ENCODE results near the gene PLA2G2C. TPM values are rescaled to one million over a fixed set of nuclear protein-coding genes. Genes with fewer than 3 reads are reported as not detected.

The PLA2G2C gene
- total and polyA plus RNA-seq, 4 donors: not detected

GRCh38 chr1:20178634-20179370 is 7.5 kb downstream of the PLA2G2C start:
- peaks cover 0 to 11% (median 8%) of the 10 kb centered on the region in 4 donors for H3K4me1 ChIP-seq (ENCODE audit: control insufficient read depth in 4 of 4, insufficient read depth in 4 of 4, low read length in 3 of 4)
- H3K27ac ChIP-seq (ENCODE audit: low read depth in 1 of 2, low read length in 2 of 2): no peak overlapping the region
- H3K27me3 ChIP-seq (ENCODE audit: control insufficient read depth in 4 of 4, insufficient read depth in 4 of 4, low read length in 3 of 4): no peaks in the 10 kb centered on the region
- TF ChIP-seq SP1 (IDR thresholded peaks at IDR 0.05): no peak
- no peak for TF ChIP-seq HNF4G (IDR thresholded peaks at IDR 0.05)
- TF ChIP-seq TAF1 (conservative IDR thresholded peaks at IDR 0.05): no peak
- no peak for TF ChIP-seq FOXA2 (IDR thresholded peaks at IDR 0.05)
- TF ChIP-seq ATF3 (IDR thresholded peaks at IDR 0.05): no peak
- TF ChIP-seq, protein P1, sequence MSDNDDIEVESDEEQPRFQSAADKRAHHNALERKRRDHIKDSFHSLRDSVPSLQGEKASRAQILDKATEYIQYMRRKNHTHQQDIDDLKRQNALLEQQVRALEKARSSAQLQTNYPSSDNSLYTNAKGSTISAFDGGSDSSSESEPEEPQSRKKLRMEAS (IDR thresholded peaks at IDR 0.05): no peak
- TF ChIP-seq FOXA1 (IDR thresholded peaks at IDR 0.05): no peak
- TF ChIP-seq JUND (IDR thresholded peaks at IDR 0.05): no peak
- no peak for TF ChIP-seq RXRA (IDR thresholded peaks at IDR 0.05)
- TF ChIP-seq, protein P2, sequence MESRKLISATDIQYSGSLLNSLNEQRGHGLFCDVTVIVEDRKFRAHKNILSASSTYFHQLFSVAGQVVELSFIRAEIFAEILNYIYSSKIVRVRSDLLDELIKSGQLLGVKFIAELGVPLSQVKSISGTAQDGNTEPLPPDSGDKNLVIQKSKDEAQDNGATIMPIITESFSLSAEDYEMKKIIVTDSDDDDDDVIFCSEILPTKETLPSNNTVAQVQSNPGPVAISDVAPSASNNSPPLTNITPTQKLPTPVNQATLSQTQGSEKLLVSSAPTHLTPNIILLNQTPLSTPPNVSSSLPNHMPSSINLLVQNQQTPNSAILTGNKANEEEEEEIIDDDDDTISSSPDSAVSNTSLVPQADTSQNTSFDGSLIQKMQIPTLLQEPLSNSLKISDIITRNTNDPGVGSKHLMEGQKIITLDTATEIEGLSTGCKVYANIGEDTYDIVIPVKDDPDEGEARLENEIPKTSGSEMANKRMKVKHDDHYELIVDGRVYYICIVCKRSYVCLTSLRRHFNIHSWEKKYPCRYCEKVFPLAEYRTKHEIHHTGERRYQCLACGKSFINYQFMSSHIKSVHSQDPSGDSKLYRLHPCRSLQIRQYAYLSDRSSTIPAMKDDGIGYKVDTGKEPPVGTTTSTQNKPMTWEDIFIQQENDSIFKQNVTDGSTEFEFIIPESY (IDR thresholded peaks at IDR 0.05): no peak
- 94% methylated on average over 13 of the region's 13 CpGs for WGBS
- no peaks in the 10 kb centered on the region for H3K9me3 ChIP-seq (ENCODE audit: control insufficient read depth in 4 of 4, low read length in 3 of 4)
- DNase-seq (ENCODE audit: low spot score): no peak
- H3K36me3 ChIP-seq (ENCODE audit: control insufficient read depth in 4 of 4, insufficient read depth in 3 of 4, low read depth in 1 of 4, low read length in 3 of 4): no peaks in the 10 kb centered on the region
- no peak overlapping the region for H3K9ac ChIP-seq (ENCODE audit: low read depth in 1 of 2, low read length in 2 of 2)
- H3K4me3 ChIP-seq (ENCODE audit: low read depth in 1 of 3, low read length in 3 of 3): no peak overlapping the region

DNA sequence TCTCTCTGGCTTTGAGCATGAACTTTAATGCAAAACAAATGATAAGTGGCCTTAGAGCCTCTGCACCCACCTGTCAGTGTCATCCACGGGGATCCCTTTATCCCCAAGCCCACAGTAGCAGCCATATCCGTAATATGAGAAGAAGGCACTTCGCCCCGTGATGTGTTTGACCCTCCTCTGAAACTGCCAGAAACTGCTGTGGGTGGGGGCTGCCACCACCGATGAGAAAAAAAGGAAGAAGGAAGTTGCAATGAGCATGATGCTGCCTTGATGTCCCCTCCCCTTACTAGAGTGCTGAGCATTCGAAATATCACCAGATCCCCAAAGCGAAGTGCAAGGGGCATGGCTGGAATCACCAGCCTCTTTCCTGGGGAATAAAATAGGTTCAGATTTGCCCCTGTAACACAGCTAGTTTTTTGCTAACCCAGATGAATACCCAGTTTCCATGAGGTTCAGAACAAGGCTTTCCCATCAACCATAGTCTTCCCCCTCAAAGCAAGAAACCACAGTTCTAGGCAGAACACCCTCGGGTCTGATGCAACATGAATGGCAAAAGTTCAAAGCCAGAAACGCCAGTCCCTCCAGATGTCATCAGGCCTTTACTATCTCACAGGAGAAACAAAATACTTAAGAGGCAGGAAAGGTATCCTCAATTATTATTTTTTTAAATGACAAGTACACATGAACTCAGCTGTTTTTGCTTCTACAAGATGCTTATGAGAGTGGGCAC is 11.2 kb downstream of the PLA2G2C start:
- no peak overlapping the region for H3K9ac ChIP-seq (ENCODE audit: low read depth in 1 of 2, low read length in 2 of 2)
- no peak for DNase-seq (ENCODE audit: low spot score)
- H3K27ac ChIP-seq (ENCODE audit: low read depth in 1 of 2, low read length in 2 of 2): no peak overlapping the region
- TF ChIP-seq ATF3 (IDR thresholded peaks at IDR 0.05): peak; percentile 18
- no peak for TF ChIP-seq GABPA (IDR thresholded peaks at IDR 0.05 in 1 of 2, conservative IDR thresholded peaks at IDR 0.05 in 1 of 2)
- H3K4me1 ChIP-seq (ENCODE audit: control insufficient read depth in 4 of 4, insufficient read depth in 4 of 4, low read length in 3 of 4): peaks cover 0 to 9% (median 8%) of the 10 kb centered on the region in 4 donors
- H3K9me3 ChIP-seq (ENCODE audit: control insufficient read depth in 4 of 4, low read length in 3 of 4): no peaks in the 10 kb centered on the region
- WGBS: 67% methylated on average over 9 of the region's 9 CpGs
- H3K4me3 ChIP-seq (ENCODE audit: low read depth in 1 of 3, low read length in 3 of 3): no peak overlapping the region
- H3K36me3 ChIP-seq (ENCODE audit: control insufficient read depth in 4 of 4, insufficient read depth in 3 of 4, low read depth in 1 of 4, low read length in 3 of 4): no peaks in the 10 kb centered on the region
- no peaks in the 10 kb centered on the region for H3K27me3 ChIP-seq (ENCODE audit: control insufficient read depth in 4 of 4, insufficient read depth in 4 of 4, low read length in 3 of 4)

GRCh38 chr1:20172033-20172590 is 14.2 kb downstream of the PLA2G2C start:
- H3K4me1 ChIP-seq (ENCODE audit: control insufficient read depth in 4 of 4, insufficient read depth in 4 of 4, low read length in 3 of 4): peaks cover 0 to 9% (median 8%) of the 10 kb centered on the region in 4 donors
- no peak overlapping the region for H3K9ac ChIP-seq (ENCODE audit: low read depth in 1 of 2, low read length in 2 of 2)
- no peak for DNase-seq (ENCODE audit: low spot score)
- H3K27me3 ChIP-seq (ENCODE audit: control insufficient read depth in 4 of 4, insufficient read depth in 4 of 4, low read length in 3 of 4): no peaks in the 10 kb centered on the region
- H3K36me3 ChIP-seq (ENCODE audit: control insufficient read depth in 4 of 4, insufficient read depth in 3 of 4, low read depth in 1 of 4, low read length in 3 of 4): no peaks in the 10 kb centered on the region
- 77% methylated on average over 12 of the region's 12 CpGs for WGBS
- no peaks in the 10 kb centered on the region for H3K9me3 ChIP-seq (ENCODE audit: control insufficient read depth in 4 of 4, low read length in 3 of 4)
- H3K4me3 ChIP-seq (ENCODE audit: low read depth in 1 of 3, low read length in 3 of 3): no peak overlapping the region
- H3K27ac ChIP-seq (ENCODE audit: low read depth in 1 of 2, low read length in 2 of 2): no peak overlapping the region
- TF ChIP-seq GABPA (IDR thresholded peaks at IDR 0.05 in 1 of 2, conservative IDR thresholded peaks at IDR 0.05 in 1 of 2) (no peak), FOXA1 (IDR thresholded peaks at IDR 0.05) (no peak), TAF1 (conservative IDR thresholded peaks at IDR 0.05) (no peak), ATF3 (IDR thresholded peaks at IDR 0.05) (no peak), SP1 (IDR thresholded peaks at IDR 0.05) (no peak), EGR1 (IDR thresholded peaks at IDR 0.05; ENCODE audit: low read depth in 2 of 2) (no peak), HNF4G (IDR thresholded peaks at IDR 0.05) (no peak), YY1 (IDR thresholded peaks at IDR 0.05) (no peak), NR2F2 (IDR thresholded peaks at IDR 0.05) (no peak), RAD21 (IDR thresholded peaks at IDR 0.05) (no peak), RXRA (IDR thresholded peaks at IDR 0.05) (no peak), REST (IDR thresholded peaks at IDR 0.05) (no peak)
- TF ChIP-seq, protein P2 (IDR thresholded peaks at IDR 0.05): no peak
